HEK293 (cell line): ENCODE results near the gene ADD2.

Experiments used
- CTCF ChIA-PET: fragments of 350-600 bp; formaldehyde crosslinking; extraction: SDS; loops from one replicate; lab custom pipeline; 2021; ENCODE audit warnings: antibody characterized with exemption; lab: Yijun Ruan, JAX
- POLR2A ChIA-PET: fragments of 300-600 bp; formaldehyde crosslinking; extraction: SDS; loops from one replicate; lab custom pipeline; 2020; ENCODE audit warnings: antibody characterized with exemption, inconsistent platforms; lab: Yijun Ruan, JAX
- H3K27ac ChIP-seq: fragments of 200-500 bp; sonication (Bioruptor generic); 2 replicates; pipeline ENCODE4 v1.5.1; 2014; ENCODE audit warnings: low read depth, low read length, control low read depth, inconsistent platforms; ENCODE audit errors: extremely low read depth
- H3K36me3 ChIP-seq, 2 experiments: fragments of 200-500 bp in 1 of 2; sonication (Bioruptor generic) in 1 of 2; 1 replicate in 1 of 2; 2 replicates in 1 of 2; pipeline ENCODE4 v1.5.1; 2014 to 2017; ENCODE audit warnings: inconsistent platforms in 2 of 2, low read length in 2 of 2; ENCODE audit not compliant: control insufficient read depth in 2 of 2, insufficient read depth in 1 of 2
- H3K4me1 ChIP-seq: fragments of 200-500 bp; sonication (Bioruptor generic); 2 replicates; pipeline ENCODE4 v1.5.1; 2014; ENCODE audit warnings: mild to moderate bottlenecking, low read length, inconsistent platforms; ENCODE audit not compliant: control insufficient read depth, insufficient read depth
- H3K4me3 ChIP-seq: 2 replicates; pipeline ENCODE4 v1.5.1; 2011; ENCODE audit warnings: low read depth, mild to moderate bottlenecking, control low read depth, low read length, moderate library complexity
- H3K9me3 ChIP-seq: fragments of 200-500 bp; sonication (Bioruptor generic); 2 replicates; pipeline ENCODE4 v1.5.1; 2014; ENCODE audit warnings: low read depth, low read length, inconsistent platforms; ENCODE audit not compliant: control insufficient read depth, insufficient read depth
- KLF1 ChIP-seq: fragments of 450-650 bp; formaldehyde crosslinking; IDR thresholded peaks from 2 replicates; pipeline ENCODE4 v1.5.1; 2016; ENCODE audit warnings: missing biosample characterization, missing genetic modification characterization
- OSR2 ChIP-seq: fragments of 450-650 bp; formaldehyde crosslinking; IDR thresholded peaks from 2 replicates; pipeline ENCODE4 v1.5.1; 2016; ENCODE audit warnings: missing biosample characterization, missing genetic modification characterization
- OVOL3 ChIP-seq: fragments of 450-650 bp; formaldehyde crosslinking; IDR thresholded peaks from 2 replicates; pipeline ENCODE4 v1.5.1; 2016; ENCODE audit warnings: missing biosample characterization, missing genetic modification characterization
- SCRT2 ChIP-seq: fragments of 450-650 bp; formaldehyde crosslinking; IDR thresholded peaks from 2 replicates; pipeline ENCODE4 v1.5.1; 2016; ENCODE audit warnings: missing biosample characterization, missing genetic modification characterization
- ZFP3 ChIP-seq: fragments of 450-650 bp; formaldehyde crosslinking; IDR thresholded peaks from 2 replicates; pipeline ENCODE4 v1.5.1; 2016; ENCODE audit warnings: low read depth, missing biosample characterization, missing genetic modification characterization
- ZFP69B ChIP-seq: fragments of 450-650 bp; formaldehyde crosslinking; IDR thresholded peaks from 2 replicates; pipeline ENCODE4 v1.5.1; 2016; ENCODE audit warnings: missing biosample characterization, missing genetic modification characterization
- ZNF114 ChIP-seq: fragments of 450-650 bp; formaldehyde crosslinking; IDR thresholded peaks from 2 replicates; pipeline ENCODE4 v1.5.0; 2017; ENCODE audit warnings: missing biosample characterization, missing genetic modification characterization
- ZNF211 ChIP-seq: fragments of 450-650 bp; formaldehyde crosslinking; IDR thresholded peaks from 2 replicates; pipeline ENCODE4 v1.5.1; 2016; ENCODE audit warnings: low read depth, missing biosample characterization, missing genetic modification characterization
- ZNF214 ChIP-seq: fragments of 450-650 bp; formaldehyde crosslinking; IDR thresholded peaks from 2 replicates; pipeline ENCODE4 v1.5.1; 2017; ENCODE audit warnings: missing biosample characterization, mild to moderate bottlenecking, missing genetic modification characterization, borderline replicate concordance
- ZNF239 ChIP-seq: fragments of 450-650 bp; formaldehyde crosslinking; IDR thresholded peaks from 2 replicates; pipeline ENCODE4 v1.5.1; 2016; ENCODE audit warnings: missing biosample characterization, missing genetic modification characterization
- ZNF248 ChIP-seq: fragments of 450-650 bp; formaldehyde crosslinking; IDR thresholded peaks from 2 replicates; pipeline ENCODE4 v1.5.1; 2017; ENCODE audit warnings: missing biosample characterization, missing genetic modification characterization
- ZNF266 ChIP-seq: fragments of 450-650 bp; formaldehyde crosslinking; IDR thresholded peaks from 2 replicates; pipeline ENCODE4 v1.5.1; 2016; ENCODE audit warnings: missing biosample characterization, missing genetic modification characterization, low read depth
- ZNF302 ChIP-seq: fragments of 450-650 bp; formaldehyde crosslinking; IDR thresholded peaks from 2 replicates; pipeline ENCODE4 v1.5.1; 2016; ENCODE audit warnings: missing biosample characterization, missing genetic modification characterization, low read depth
- ZNF366 ChIP-seq: fragments of 450-650 bp; formaldehyde crosslinking; conservative IDR thresholded peaks from 2 replicates; pipeline ENCODE4 v1.5.1; 2016; ENCODE audit warnings: missing biosample characterization, missing genetic modification characterization
- ZNF423 ChIP-seq: fragments of 450-650 bp; formaldehyde crosslinking; IDR thresholded peaks from 2 replicates; pipeline ENCODE4 v1.5.1; 2016; ENCODE audit warnings: missing biosample characterization, missing genetic modification characterization
- ZNF473 ChIP-seq: fragments of 450-650 bp; formaldehyde crosslinking; IDR thresholded peaks from 2 replicates; pipeline ENCODE4 v1.5.1; 2017; ENCODE audit warnings: missing biosample characterization, missing genetic modification characterization
- ZNF514 ChIP-seq: fragments of 450-650 bp; formaldehyde crosslinking; IDR thresholded peaks from 2 replicates; pipeline ENCODE4 v1.5.1; 2016; ENCODE audit warnings: missing biosample characterization, missing genetic modification characterization
- ZNF548 ChIP-seq: fragments of 450-650 bp; formaldehyde crosslinking; IDR thresholded peaks from 2 replicates; pipeline ENCODE4 v1.5.1; 2016; ENCODE audit warnings: missing biosample characterization, missing genetic modification characterization
- ZNF549 ChIP-seq: fragments of 450-650 bp; IDR thresholded peaks from 2 replicates; pipeline ENCODE4 v1.5.1; 2018; ENCODE audit warnings: missing biosample characterization, missing genetic modification characterization, mild to moderate bottlenecking, inconsistent platforms, moderate library complexity
- ZNF626 ChIP-seq: fragments of 450-650 bp; sonication (Bioruptor Pico); formaldehyde crosslinking; IDR thresholded peaks from 2 replicates; pipeline ENCODE4 v1.5.1; 2018; ENCODE audit warnings: missing biosample characterization, missing genetic modification characterization, inconsistent platforms
- ZNF660 ChIP-seq: fragments of 450-650 bp; IDR thresholded peaks from 2 replicates; pipeline ENCODE4 v1.5.1; 2018; ENCODE audit warnings: missing biosample characterization, mild to moderate bottlenecking, missing genetic modification characterization
- ZNF747 ChIP-seq: fragments of 450-650 bp; formaldehyde crosslinking; IDR thresholded peaks from 2 replicates; pipeline ENCODE4 v1.5.1; 2016; ENCODE audit warnings: missing biosample characterization, missing genetic modification characterization
- TF ChIP-seq, protein P1 (sequence below): fragments of 450-650 bp; formaldehyde crosslinking; IDR thresholded peaks from 2 replicates; pipeline ENCODE4 v1.5.1; 2017; ENCODE audit warnings: missing biosample characterization, mild to moderate bottlenecking, missing genetic modification characterization, moderate library complexity
- TF ChIP-seq, protein P2 (sequence below): fragments of 450-650 bp; formaldehyde crosslinking; IDR thresholded peaks from 2 replicates; pipeline ENCODE4 v1.5.1; 2016; ENCODE audit warnings: missing biosample characterization, missing genetic modification characterization
- TF ChIP-seq, protein P3 (sequence below): fragments of 450-650 bp; formaldehyde crosslinking; IDR thresholded peaks from 2 replicates; pipeline ENCODE4 v1.5.0; 2017; ENCODE audit warnings: missing biosample characterization, missing genetic modification characterization, borderline replicate concordance

ADD2 gene

DNA sequence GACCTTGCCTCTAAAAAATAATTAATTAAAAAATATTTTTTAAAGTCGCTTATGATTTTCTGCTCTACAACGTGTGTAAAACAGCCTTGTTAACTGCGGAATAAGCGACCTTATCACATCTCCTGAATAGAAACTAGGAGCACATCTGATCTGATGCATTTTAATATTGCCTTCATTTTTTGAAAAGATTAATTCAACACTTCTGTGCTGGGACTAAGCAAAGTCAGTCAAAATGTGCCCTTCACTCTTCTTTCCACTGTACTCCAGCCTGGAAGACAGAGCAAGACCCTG lies 39.8 kb upstream of the ADD2 start:
- POLR2A ChIA-PET = no interaction called here
- H3K36me3 ChIP-seq = no peaks in the 10 kb centered on the region
- CTCF ChIA-PET = interaction anchor here (1.1 to 1.6 kb wide), 2 partner anchors 10 to 63 kb away, joined by 3 to 6 read pairs; no protein-coding TSS in a partner anchor
- no peak overlapping the region for H3K4me3 ChIP-seq
- no peaks in the 10 kb centered on the region for H3K9me3 ChIP-seq
- no peak overlapping the region for H3K27ac ChIP-seq
- TF ChIP-seq ZNF211 (tag by site-specific recombination) = no peak
- TF ChIP-seq ZNF248 (tag by site-specific recombination) = no peak
- TF ChIP-seq ZFP3 (tag by site-specific recombination) = no peak
- TF ChIP-seq OVOL3 (tag by site-specific recombination) = no peak
- TF ChIP-seq ZNF473 = no peak
- no peak for TF ChIP-seq ZNF423 (tag by site-specific recombination)
- TF ChIP-seq SCRT2 (tag by site-specific recombination) = no peak
- TF ChIP-seq OSR2 (tag by site-specific recombination) = no peak
- TF ChIP-seq, protein P1, sequence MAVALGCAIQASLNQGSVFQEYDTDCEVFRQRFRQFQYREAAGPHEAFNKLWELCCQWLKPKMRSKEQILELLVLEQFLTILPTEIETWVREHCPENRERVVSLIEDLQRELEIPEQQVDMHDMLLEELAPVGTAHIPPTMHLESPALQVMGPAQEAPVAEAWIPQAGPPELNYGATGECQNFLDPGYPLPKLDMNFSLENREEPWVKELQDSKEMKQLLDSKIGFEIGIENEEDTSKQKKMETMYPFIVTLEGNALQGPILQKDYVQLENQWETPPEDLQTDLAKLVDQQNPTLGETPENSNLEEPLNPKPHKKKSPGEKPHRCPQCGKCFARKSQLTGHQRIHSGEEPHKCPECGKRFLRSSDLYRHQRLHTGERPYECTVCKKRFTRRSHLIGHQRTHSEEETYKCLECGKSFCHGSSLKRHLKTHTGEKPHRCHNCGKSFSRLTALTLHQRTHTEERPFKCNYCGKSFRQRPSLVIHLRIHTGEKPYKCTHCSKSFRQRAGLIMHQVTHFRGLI = no peak
- no peak for TF ChIP-seq ZNF626
- TF ChIP-seq, protein P2, sequence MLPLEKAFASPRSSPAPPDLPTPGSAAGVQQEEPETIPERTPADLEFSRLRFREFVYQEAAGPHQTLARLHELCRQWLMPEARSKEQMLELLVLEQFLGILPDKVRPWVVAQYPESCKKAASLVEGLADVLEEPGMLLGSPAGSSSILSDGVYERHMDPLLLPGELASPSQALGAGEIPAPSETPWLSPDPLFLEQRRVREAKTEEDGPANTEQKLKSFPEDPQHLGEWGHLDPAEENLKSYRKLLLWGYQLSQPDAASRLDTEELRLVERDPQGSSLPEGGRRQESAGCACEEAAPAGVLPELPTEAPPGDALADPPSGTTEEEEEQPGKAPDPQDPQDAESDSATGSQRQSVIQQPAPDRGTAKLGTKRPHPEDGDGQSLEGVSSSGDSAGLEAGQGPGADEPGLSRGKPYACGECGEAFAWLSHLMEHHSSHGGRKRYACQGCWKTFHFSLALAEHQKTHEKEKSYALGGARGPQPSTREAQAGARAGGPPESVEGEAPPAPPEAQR (tag by site-specific recombination) = no peak
- TF ChIP-seq ZNF366 (tag by site-specific recombination) = no peak
- TF ChIP-seq ZNF266 (tag by site-specific recombination) = no peak
- no peak for TF ChIP-seq ZNF549 (tag by site-specific recombination)
- TF ChIP-seq ZNF660 (tag by site-specific recombination) = no peak
- TF ChIP-seq ZNF514 (tag by site-specific recombination) = no peak
- H3K4me1 ChIP-seq = no peaks in the 10 kb centered on the region

DNA sequence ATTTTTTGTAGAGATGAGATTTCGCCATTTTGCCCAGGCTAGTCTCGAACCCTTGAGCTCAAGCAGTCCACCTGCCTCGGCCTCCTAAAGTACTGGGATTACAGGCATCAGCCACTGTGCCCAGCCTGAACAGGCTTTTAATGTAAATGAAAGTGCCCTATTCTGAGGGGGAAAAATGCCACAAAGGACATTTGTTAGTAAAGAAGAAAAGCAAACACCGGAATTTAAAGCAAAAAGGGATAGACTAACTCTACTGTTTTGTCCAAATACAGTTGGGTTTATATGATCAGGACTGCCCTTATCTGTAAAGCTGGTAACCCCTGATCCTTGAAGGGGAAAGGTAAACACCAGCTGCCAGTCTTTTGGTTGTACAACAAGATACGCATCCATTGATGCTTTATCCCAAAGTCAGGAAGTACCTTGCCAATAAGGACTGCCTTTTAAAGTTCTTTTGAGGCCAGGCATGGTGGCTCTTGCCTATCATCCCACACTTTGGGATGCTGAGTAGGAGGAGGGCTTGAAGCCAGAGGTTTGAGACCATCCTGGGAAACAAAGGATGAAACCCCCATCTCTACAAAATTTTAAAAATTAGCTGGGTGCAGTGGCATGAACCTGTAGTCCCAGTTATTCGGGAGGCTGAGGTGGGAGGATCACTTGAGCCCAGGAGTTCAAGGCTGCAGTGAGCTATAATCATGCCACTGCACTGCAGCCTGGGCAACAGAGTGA lies 39.3 kb upstream of the ADD2 start:
- TF ChIP-seq, protein P3, sequence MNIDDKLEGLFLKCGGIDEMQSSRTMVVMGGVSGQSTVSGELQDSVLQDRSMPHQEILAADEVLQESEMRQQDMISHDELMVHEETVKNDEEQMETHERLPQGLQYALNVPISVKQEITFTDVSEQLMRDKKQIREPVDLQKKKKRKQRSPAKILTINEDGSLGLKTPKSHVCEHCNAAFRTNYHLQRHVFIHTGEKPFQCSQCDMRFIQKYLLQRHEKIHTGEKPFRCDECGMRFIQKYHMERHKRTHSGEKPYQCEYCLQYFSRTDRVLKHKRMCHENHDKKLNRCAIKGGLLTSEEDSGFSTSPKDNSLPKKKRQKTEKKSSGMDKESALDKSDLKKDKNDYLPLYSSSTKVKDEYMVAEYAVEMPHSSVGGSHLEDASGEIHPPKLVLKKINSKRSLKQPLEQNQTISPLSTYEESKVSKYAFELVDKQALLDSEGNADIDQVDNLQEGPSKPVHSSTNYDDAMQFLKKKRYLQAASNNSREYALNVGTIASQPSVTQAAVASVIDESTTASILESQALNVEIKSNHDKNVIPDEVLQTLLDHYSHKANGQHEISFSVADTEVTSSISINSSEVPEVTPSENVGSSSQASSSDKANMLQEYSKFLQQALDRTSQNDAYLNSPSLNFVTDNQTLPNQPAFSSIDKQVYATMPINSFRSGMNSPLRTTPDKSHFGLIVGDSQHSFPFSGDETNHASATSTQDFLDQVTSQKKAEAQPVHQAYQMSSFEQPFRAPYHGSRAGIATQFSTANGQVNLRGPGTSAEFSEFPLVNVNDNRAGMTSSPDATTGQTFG = no peak
- TF ChIP-seq KLF1 (tag by site-specific recombination) (no peak), ZNF747 (tag by site-specific recombination) (no peak), ZNF114 (tag by site-specific recombination) (no peak), ZNF214 (no peak), ZNF302 (tag by site-specific recombination) (no peak), ZNF239 (tag by site-specific recombination) (no peak), ZNF548 (tag by site-specific recombination) (no peak), ZFP69B (tag by site-specific recombination) (no peak)
- Histone ChIP-seq H3K9me3 (no peaks in the 10 kb centered on the region), H3K36me3 (no peaks in the 10 kb centered on the region), H3K4me1 (no peaks in the 10 kb centered on the region), H3K27ac (no peak overlapping the region), H3K4me3 (no peak overlapping the region)
- ChIA-PET CTCF (interaction anchor here (1.1 to 1.6 kb wide), 2 partner anchors 10 to 63 kb away, joined by 3 to 6 read pairs; no protein-coding TSS in a partner anchor), POLR2A (no interaction called here)
